DND-41 (cell line): ENCODE data around the gene ST6GALNAC1.
"Not testable (repeated sequence)": the region's sequence is repeated elsewhere in the genome, so short reads cannot be mapped to it uniquely, and the experiment has no call there.

ENCODE experiments used
- ATAC-seq: fragments of 200-7000 bp; cut with Tn5 transposase; 3 replicates; pipeline ENCODE4 v1.9.1; 2021; ENCODE audit warnings: low read depth; ENCODE audit not compliant: insufficient read depth
- DNase-seq: peaks from one replicate; pipeline ENCODE4 v3.0.0-alpha.2; 2020
- H2AFZ ChIP-seq: 2 replicates; pipeline ENCODE4 v1.6.0; 2012; ENCODE audit warnings: low read depth, low read length
- H3K27ac ChIP-seq: 2 replicates; pipeline ENCODE4 v1.5.1; 2012; ENCODE audit warnings: low read length, inconsistent platforms
- H3K27me3 ChIP-seq: fragments of 200-600 bp; sonication (generic); 2 replicates; pipeline ENCODE4 v1.6.0; 2012; ENCODE audit warnings: low read length, mild to moderate bottlenecking, inconsistent platforms; ENCODE audit not compliant: insufficient read depth, poor library complexity
- H3K36me3 ChIP-seq: 2 replicates; pipeline ENCODE4 v1.5.1; 2012; ENCODE audit warnings: low read length, inconsistent platforms; ENCODE audit not compliant: insufficient read depth
- H3K4me1 ChIP-seq: 2 replicates; pipeline ENCODE4 v1.5.1; 2012; ENCODE audit warnings: mild to moderate bottlenecking, low read length; ENCODE audit not compliant: insufficient read depth
- H3K4me2 ChIP-seq: 2 replicates; pipeline ENCODE4 v1.6.0; 2012; ENCODE audit warnings: mild to moderate bottlenecking, moderate library complexity, low read length, inconsistent platforms; ENCODE audit not compliant: insufficient read depth
- H3K4me3 ChIP-seq, 2 experiments: fragments of 200-600 bp in 1 of 2; shearing (Covaris generic) in 1 of 2; 2 replicates each; pipeline ENCODE4 v1.5.1; 2012 to 2016; ENCODE audit warnings: inconsistent platforms in 2 of 2, low read length in 2 of 2, mild to moderate bottlenecking in 2 of 2, low read depth in 1 of 2, moderate library complexity in 1 of 2
- H3K79me2 ChIP-seq: 2 replicates; pipeline ENCODE4 v1.6.0; 2012; ENCODE audit warnings: low read length, inconsistent platforms; ENCODE audit not compliant: insufficient read depth
- H3K9ac ChIP-seq: 2 replicates; pipeline ENCODE4 v1.6.0; 2012; ENCODE audit warnings: low read depth, mild to moderate bottlenecking, inconsistent platforms, low read length, moderate library complexity
- H3K9me3 ChIP-seq: 2 replicates; pipeline ENCODE4 v1.5.1; 2012; ENCODE audit warnings: low read length, moderate library complexity, mild to moderate bottlenecking, inconsistent platforms; ENCODE audit not compliant: insufficient read depth, severe bottlenecking
- H4K20me1 ChIP-seq: 2 replicates; pipeline ENCODE4 v1.6.0; 2012; ENCODE audit warnings: low read length; ENCODE audit not compliant: insufficient read depth
- CTCF ChIP-seq: IDR thresholded peaks from 2 replicates; pipeline ENCODE4 v1.5.1; 2012; ENCODE audit warnings: borderline replicate concordance, low read length, moderate library complexity, mild to moderate bottlenecking; ENCODE audit not compliant: poor library complexity, severe bottlenecking; ENCODE audit errors: extremely low read depth
- EZH2 ChIP-seq: IDR thresholded peaks from 3 replicates; pipeline ENCODE4 v1.6.1; 2012; ENCODE audit warnings: borderline replicate concordance, low read depth, mild to moderate bottlenecking, moderate library complexity, low read length, inconsistent platforms; ENCODE audit not compliant: severe bottlenecking

Gene ST6GALNAC1

GRCh38 chr17:76612977-76613851 is 30.3 kb downstream of the ST6GALNAC1 start:
- ATAC-seq: no peak
- no peak for DNase-seq
- no peaks in the 10 kb centered on the region for H4K20me1 ChIP-seq
- no peak for TF ChIP-seq CTCF
- TF ChIP-seq EZH2: no peak
- no peaks in the 10 kb centered on the region for H3K36me3 ChIP-seq
- H3K9me3 ChIP-seq: no peaks in the 10 kb centered on the region
- no peak overlapping the region for H3K9ac ChIP-seq
- H3K27ac ChIP-seq: no peak overlapping the region
- no peaks in the 10 kb centered on the region for H3K4me1 ChIP-seq
- H3K27me3 ChIP-seq: peaks cover 2% of the 10 kb centered on the region
- H3K4me3 ChIP-seq: no peak overlapping the region
- no peak overlapping the region for H2AFZ ChIP-seq
- no peaks in the 10 kb centered on the region for H3K79me2 ChIP-seq
- no peak overlapping the region for H3K4me2 ChIP-seq

GRCh38 chr17:76612465-76612864 is 31.1 kb downstream of the ST6GALNAC1 start:
- H2AFZ ChIP-seq: no peak overlapping the region
- no peak overlapping the region for H3K27ac ChIP-seq
- no peaks in the 10 kb centered on the region for H3K4me1 ChIP-seq
- H4K20me1 ChIP-seq: no peaks in the 10 kb centered on the region
- H3K4me2 ChIP-seq: no peak overlapping the region
- no peak for DNase-seq
- no peak for ATAC-seq
- H3K79me2 ChIP-seq: no peaks in the 10 kb centered on the region
- no peak overlapping the region for H3K4me3 ChIP-seq
- H3K9ac ChIP-seq: no peak overlapping the region
- H3K27me3 ChIP-seq: peaks cover 2% of the 10 kb centered on the region
- H3K36me3 ChIP-seq: no peaks in the 10 kb centered on the region
- TF ChIP-seq EZH2: no peak
- TF ChIP-seq CTCF: no peak
- H3K9me3 ChIP-seq: no peaks in the 10 kb centered on the region

- Histone ChIP-seq H3K4me1 (no peaks in the 10 kb centered on the region), H3K9ac (no peak overlapping the region), H3K27me3 (peaks cover 2% of the 10 kb centered on the region), H3K36me3 (no peaks in the 10 kb centered on the region), H4K20me1 (no peaks in the 10 kb centered on the region), H2AFZ (no peak overlapping the region), H3K4me2 (no peak overlapping the region), H3K27ac (no peak overlapping the region), H3K79me2 (no peaks in the 10 kb centered on the region), H3K9me3 (no peaks in the 10 kb centered on the region), H3K4me3 (no peak overlapping the region)
- TF ChIP-seq CTCF: no peak
- no peak for TF ChIP-seq EZH2
- ATAC-seq (no peak), DNase-seq (no peak)
Measured at GRCh38 chr17:76611758-76612157, 31.8 kb downstream of the ST6GALNAC1 start.

GRCh38 chr17:76611080-76611749 is 32.3 kb downstream of the ST6GALNAC1 start:
- H3K79me2 ChIP-seq, H3K4me3 ChIP-seq, DNase-seq, H3K4me2 ChIP-seq, H2AFZ ChIP-seq, H4K20me1 ChIP-seq, H3K27ac ChIP-seq, H3K9ac ChIP-seq, H3K36me3 ChIP-seq, H3K9me3 ChIP-seq, ATAC-seq, H3K27me3 ChIP-seq, H3K4me1 ChIP-seq: not testable (repeated sequence)

- not testable (repeated sequence) for H4K20me1 ChIP-seq, H3K4me3 ChIP-seq, DNase-seq, ATAC-seq, H3K9ac ChIP-seq, H3K79me2 ChIP-seq, H2AFZ ChIP-seq, H3K36me3 ChIP-seq, H3K4me2 ChIP-seq, H3K27me3 ChIP-seq, H3K9me3 ChIP-seq, H3K4me1 ChIP-seq, H3K27ac ChIP-seq
Measured at GRCh38 chr17:76606685-76607084, 36.9 kb downstream of the ST6GALNAC1 start.
